ENCODE data around the gene RSPH6A. TPM values are rescaled to one million over a fixed set of nuclear protein-coding genes. Genes with fewer than 3 reads are reported as not detected.

The RSPH6A gene
- total RNA-seq, 1 experiment from 2014 or later = 0.55 TPM

DNA sequence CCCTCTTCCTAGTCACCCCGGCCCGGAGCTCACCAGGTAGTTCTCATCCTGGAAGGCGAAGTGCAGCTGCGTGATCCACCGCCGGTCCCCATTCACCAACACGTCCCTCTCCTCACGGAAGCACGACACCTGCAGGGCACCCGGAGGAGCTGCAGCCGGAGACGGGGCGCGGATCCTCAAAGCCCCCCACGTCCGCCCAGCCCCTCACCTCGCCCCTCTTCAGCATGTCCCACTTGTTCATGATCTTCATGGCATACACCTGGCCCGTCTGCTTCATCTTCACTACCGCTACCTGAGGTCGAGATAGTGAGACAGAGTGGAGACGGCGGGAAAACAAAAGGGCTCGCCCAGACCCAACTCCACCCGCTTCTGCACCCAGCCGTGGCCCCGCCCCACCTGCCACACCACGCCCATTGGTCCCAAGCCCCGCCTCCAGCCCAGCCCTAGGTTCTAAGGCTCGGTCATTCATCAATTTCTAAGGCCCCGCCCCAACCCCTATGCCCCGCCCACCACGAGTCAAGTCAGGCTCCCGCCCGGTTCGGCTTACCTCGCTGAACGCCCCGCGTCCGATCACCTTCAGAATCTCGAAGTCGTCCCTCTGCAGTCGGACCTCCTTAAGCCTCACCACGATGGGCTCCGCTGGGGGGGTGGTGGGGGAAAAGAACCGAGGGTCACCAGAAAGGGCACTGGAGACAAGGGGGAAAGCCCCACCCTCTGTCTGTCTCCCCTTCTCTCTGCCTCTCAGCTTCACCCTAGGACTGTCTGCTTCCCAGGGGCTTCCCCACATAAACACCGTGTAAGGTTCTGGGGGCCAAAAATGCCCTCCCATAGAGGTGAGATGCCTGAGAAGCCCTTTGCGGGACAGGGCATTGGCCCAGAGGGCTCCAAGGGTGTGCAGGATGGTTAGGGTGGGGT is 35.6 kb downstream of the RSPH6A start:
- H2BK5ac ChIP-seq (ENCODE audit: insufficient read length, low read length) = no peak overlapping the region
- Mint-ChIP-seq H3K9me3 (no peaks in the 10 kb centered on the region), H3K4me3 (peak overlapping the region; percentile 64 to 80), H3K27me3 (ENCODE audit: low read depth) (peaks cover 18% of the 10 kb centered on the region), H3K36me3 (ENCODE audit: insufficient read depth in 1 of 3, low read depth in 3 of 3) (peaks cover 13 to 45% (median 38%) of the 10 kb centered on the region in 3 experiments; a peak in 6 of 7 replicates), H3K4me1 (peaks cover 25 to 45% of the 10 kb centered on the region in 2 experiments), H3K27ac (peak overlapping the region in 1 of 3 experiments; percentile 95; a peak in 4 of 7 replicates)
- peak; percentile 97 for DNase-seq
- H3K4me1 ChIP-seq (ENCODE audit: insufficient read depth, low read length) = peaks cover 3% of the 10 kb centered on the region; the same call in 1 of the 2 replicates
- no peak overlapping the region for H2BK120ac ChIP-seq (ENCODE audit: low read depth, low read length, poor library complexity, severe bottlenecking)
- no peak overlapping the region for H2BK20ac ChIP-seq (ENCODE audit: low read depth, low read length, poor library complexity, severe bottlenecking)
- no peak overlapping the region for H2BK12ac ChIP-seq (ENCODE audit: insufficient read length, low read depth, low read length)
- H4K8ac ChIP-seq (replicated peaks; ENCODE audit: insufficient read length, low read depth, low read length) = no peak overlapping the region
- no peaks in the 10 kb centered on the region for H3K9me3 ChIP-seq (ENCODE audit: control insufficient read depth, low read depth, low read length)
- no CpG with 5 or more reads among the region's 48 CpGs for WGBS (ENCODE audit: extremely low coverage, insufficient read length, low lambda C conversion rate)
- H3K56ac ChIP-seq (ENCODE audit: insufficient read length, low read depth, low read length) = no peak overlapping the region
- no peaks in the 10 kb centered on the region for H3K79me1 ChIP-seq (ENCODE audit: insufficient read depth, low read depth, low read length, poor library complexity, severe bottlenecking)
- H4K5ac ChIP-seq (ENCODE audit: insufficient read length, low read depth, low read length) = no peak overlapping the region
- no peak overlapping the region for H3K23ac ChIP-seq (ENCODE audit: insufficient read length, low read depth, low read length)
- H3K18ac ChIP-seq (ENCODE audit: insufficient read length, low read depth, low read length) = no peak overlapping the region
- peak overlapping the region; percentile 63 for H3K4me2 ChIP-seq (ENCODE audit: insufficient read depth, insufficient read length, low read length)
- H3K23me2 ChIP-seq (ENCODE audit: insufficient read length, low read depth, low read length, poor library complexity, severe bottlenecking) = peaks cover 6% of the 10 kb centered on the region
- no peak overlapping the region for H2AFZ ChIP-seq (ENCODE audit: low read length)
- no peak overlapping the region for H3K14ac ChIP-seq (ENCODE audit: insufficient read depth, low read length)
- H3K4ac ChIP-seq (ENCODE audit: low read depth, low read length) = no peak overlapping the region
- H3T11ph ChIP-seq (ENCODE audit: low read length) = no peak overlapping the region
- no peak overlapping the region for H2BK15ac ChIP-seq (ENCODE audit: low read depth, low read length)
- no peak overlapping the region for H2AK5ac ChIP-seq (ENCODE audit: insufficient read length, low read length)
- H4K20me1 ChIP-seq (ENCODE audit: control insufficient read depth, insufficient read depth, insufficient read length) = no peaks in the 10 kb centered on the region
- no peak overlapping the region for H4K91ac ChIP-seq (ENCODE audit: insufficient read length, low read depth, low read length)
- no peaks in the 10 kb centered on the region; the same call in 1 of the 2 replicates for H3K27me3 ChIP-seq (ENCODE audit: insufficient read depth, low read length)
- TF ChIP-seq, protein P1, sequence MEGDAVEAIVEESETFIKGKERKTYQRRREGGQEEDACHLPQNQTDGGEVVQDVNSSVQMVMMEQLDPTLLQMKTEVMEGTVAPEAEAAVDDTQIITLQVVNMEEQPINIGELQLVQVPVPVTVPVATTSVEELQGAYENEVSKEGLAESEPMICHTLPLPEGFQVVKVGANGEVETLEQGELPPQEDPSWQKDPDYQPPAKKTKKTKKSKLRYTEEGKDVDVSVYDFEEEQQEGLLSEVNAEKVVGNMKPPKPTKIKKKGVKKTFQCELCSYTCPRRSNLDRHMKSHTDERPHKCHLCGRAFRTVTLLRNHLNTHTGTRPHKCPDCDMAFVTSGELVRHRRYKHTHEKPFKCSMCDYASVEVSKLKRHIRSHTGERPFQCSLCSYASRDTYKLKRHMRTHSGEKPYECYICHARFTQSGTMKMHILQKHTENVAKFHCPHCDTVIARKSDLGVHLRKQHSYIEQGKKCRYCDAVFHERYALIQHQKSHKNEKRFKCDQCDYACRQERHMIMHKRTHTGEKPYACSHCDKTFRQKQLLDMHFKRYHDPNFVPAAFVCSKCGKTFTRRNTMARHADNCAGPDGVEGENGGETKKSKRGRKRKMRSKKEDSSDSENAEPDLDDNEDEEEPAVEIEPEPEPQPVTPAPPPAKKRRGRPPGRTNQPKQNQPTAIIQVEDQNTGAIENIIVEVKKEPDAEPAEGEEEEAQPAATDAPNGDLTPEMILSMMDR (conservative IDR thresholded peaks at IDR 0.05) = peak; percentile 87
- H3K9ac ChIP-seq (ENCODE audit: extremely low read depth, insufficient read length, low read length) = no peak overlapping the region
- H3K79me2 ChIP-seq (ENCODE audit: insufficient read depth, low read length) = no peaks in the 10 kb centered on the region
- no peak overlapping the region for H3K27ac ChIP-seq (ENCODE audit: insufficient read length, low read depth, low read length)

Data from H9 (cell line).